GM21447 (cell line): ENCODE measurements around the gene PRKG2.
A peak's percentile ranks its signal among the peaks of the same experiment; 100 is the strongest.

Source experiments
- ATAC-seq: cut with Tn5 transposase; IDR thresholded peaks from one replicate; pipeline ENCODE4 v1.9.1; 2021; ENCODE audit not compliant: unreplicated experiment

PRKG2 gene

GRCh38 chr4:81106150-81106549 lies 108.9 kb downstream of the PRKG2 start:
- ATAC-seq: no peak

- no peak for ATAC-seq
Measured at GRCh38 chr4:81102107-81102506, 112.9 kb downstream of the PRKG2 start.

- no peak for ATAC-seq
Measured at GRCh38 chr4:81096566-81096965, 118.5 kb downstream of the PRKG2 start.

DNA sequence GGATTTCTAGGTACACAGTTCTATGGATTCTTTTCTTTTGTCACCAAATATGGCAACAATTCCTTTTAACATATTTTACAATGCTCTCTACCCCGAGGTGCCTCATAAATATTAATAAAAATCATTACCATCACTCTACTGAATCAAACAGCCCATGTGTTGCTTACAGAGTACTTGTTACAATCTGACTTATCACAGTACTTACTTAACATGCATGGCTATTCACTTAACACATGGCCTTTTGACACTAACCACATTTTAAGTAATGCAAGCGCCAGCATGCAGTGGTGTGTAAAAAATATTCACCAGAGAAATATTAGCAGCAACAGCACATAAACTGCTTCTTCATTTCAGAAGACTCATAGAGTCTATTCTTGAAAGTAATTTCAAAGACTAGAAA lies 119.6 kb downstream of the PRKG2 start:
- no peak for ATAC-seq

DNA sequence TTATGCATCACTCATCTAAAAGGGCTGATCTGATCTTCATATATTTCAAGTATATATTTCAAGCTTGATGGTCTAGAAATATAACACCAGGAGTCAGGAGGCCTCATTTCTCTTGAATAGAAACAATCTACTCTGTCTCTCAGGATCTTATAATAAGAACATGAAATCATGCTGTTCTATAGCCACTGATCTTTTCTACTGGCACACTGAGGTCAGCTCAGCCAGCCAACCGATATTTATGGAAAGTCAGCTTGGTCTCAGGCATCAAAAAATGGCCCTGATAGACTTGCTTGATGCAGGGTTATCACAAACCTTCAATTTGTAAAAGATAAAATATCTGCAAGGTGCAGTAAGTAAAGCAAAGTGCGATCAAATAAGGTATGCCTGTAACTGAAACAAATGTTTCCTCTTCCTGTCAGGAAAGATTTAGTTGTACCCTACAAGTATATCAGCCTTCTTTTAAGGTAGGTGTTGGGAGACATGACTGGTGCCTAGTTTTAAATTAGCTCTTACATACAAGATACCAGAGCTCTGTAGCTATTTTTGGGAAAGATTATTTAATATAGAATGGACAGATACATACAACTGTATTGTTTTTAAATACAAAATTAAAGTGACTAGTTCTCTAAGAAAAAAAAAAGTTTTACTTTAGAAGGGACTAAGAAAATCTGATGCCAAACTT lies 121.2 kb downstream of the PRKG2 start:
- ATAC-seq: no peak

DNA sequence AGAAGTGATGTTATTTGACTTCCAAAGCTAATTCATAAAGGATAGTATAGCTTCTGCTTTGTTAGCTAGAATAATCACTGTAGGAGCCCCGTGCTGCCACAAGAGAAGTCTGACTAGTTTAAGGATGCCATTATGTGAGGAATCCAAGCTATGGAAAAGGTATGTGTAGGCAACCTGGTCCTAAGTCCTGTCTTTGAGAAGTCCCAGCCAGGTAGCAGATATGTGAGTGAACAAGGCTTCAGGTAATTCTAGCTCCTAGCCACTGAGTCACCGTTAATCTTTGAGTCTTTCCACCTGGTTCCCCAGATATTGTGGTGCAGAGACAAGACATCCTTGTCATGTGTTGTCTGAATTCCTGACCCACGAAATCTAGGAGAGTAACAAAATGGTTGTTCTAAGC lies 129.0 kb downstream of the PRKG2 start:
- ATAC-seq: no peak

GRCh38 chr4:81085291-81085690 lies 129.7 kb downstream of the PRKG2 start:
- no peak for ATAC-seq

DNA sequence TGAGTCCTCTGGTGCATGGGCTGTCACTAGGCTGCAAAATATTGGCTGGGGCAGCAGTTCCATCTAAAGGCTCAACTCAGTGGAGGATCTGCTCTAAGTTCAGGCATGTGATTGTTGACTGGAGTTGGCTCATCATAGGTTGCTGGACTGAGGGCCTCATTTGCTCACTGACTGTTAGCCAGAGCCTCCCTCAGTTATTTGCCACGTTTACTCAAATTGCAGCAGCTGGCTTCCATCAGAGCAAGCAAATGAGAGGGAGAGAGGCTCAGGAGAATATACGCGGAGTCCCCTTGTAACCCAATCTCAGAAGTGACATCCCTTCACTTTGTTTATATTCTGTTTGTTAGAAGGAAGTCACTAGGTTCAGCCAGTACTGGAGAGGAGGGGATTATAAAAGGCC lies 130.4 kb downstream of the PRKG2 start:
- no peak for ATAC-seq

- no peak for ATAC-seq
Measured at GRCh38 chr4:81084029-81084428, 131.0 kb downstream of the PRKG2 start.

- no peak for ATAC-seq
Measured at GRCh38 chr4:81081156-81081555, 133.9 kb downstream of the PRKG2 start.

- ATAC-seq: no peak
Measured at GRCh38 chr4:81071013-81071412, 144.0 kb downstream of the PRKG2 start.

DNA sequence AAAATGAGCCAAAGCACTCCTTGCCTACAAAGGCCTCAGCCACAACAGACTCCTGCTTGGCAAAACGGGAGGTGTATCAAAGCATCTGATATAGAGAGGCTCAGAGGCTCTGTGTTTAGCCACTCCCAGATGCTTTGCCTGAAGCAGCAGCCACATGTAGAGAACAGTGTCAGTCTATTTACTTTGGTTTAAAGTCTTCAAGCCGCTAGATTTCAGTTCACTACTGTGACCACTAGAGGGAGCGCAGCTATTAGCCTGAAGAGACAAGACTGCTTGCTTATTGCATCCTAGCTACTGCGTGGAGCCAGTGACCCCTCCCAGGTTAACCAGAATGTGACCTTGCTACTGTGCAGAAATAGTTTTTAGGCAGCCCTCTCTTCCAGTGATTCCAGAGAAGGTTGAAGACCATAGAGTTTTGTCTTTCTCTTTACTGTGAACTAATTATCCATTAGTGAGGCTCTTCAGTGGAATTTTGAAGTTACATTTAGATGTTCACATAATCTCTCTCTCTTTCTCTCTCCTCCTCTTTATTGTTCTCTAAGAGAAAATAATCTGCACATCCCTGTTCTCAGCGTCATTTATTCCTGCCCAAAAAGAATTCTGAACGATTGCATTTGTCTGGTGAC lies 145.2 kb downstream of the PRKG2 start:
- ATAC-seq: peak; percentile 94

DNA sequence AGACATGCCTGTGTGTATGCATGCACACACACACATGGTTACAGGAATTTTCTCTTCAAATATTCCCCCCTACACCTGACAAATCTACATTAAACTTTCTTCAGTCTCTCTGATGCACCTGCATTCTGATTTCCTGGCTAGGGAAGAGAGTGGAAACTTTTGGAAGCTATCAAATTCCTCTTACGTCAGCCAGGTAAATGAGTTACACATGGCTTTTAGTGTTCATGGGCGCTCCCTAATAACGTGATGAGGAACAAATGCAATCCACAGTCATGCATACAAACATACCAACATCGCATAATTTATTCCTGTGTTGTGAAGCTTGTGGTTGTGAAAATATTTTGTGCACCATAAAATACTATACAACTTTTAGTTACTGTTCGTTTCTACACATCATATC lies 149.6 kb downstream of the PRKG2 start:
- no peak for ATAC-seq

DNA sequence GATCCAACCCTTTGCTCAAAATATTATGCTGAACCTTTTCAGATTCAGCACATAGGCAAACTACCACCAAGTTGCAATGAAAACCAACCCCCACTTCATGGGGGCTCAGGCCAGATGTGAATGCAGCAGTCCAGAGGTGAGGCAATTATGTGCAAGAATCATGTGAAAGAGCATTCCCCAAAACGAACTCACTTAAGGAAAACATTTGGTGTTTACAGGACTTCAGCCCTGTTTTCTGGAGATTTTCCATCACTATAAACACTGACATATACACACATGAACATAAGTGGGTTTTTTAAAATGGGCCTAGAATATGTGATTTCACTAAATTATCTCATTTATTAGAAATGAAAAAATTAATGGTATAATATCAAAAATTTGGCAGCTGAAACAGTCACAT lies 153.0 kb downstream of the PRKG2 start:
- no peak for ATAC-seq

- no peak for ATAC-seq
Measured at GRCh38 chr4:81061344-81061730, 153.7 kb downstream of the PRKG2 start.

- no peak for ATAC-seq
Measured at GRCh38 chr4:81060587-81061343, 154.3 kb downstream of the PRKG2 start.

DNA sequence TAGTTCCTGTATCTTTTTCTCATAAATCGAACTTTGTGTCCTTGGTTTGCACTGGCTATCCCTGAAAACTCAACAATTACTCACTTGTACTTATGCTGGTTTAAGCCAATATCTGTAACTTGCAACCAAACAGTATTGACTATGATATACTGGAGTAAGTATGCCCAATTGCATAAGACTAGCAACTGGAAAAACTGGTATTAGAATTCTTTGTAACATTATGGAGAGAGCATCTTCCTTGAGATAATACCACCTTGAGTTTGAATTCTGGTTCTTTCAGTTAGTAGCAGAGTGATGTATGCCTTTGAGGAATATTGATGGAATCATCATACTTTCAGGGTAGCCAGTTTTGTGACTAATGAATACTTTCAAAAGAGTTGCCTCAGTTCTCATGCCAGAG lies 156.4 kb downstream of the PRKG2 start:
- ATAC-seq: no peak

- peak; percentile 99 for ATAC-seq
Measured at GRCh38 chr4:81052119-81053068, 162.6 kb downstream of the PRKG2 start.

DNA sequence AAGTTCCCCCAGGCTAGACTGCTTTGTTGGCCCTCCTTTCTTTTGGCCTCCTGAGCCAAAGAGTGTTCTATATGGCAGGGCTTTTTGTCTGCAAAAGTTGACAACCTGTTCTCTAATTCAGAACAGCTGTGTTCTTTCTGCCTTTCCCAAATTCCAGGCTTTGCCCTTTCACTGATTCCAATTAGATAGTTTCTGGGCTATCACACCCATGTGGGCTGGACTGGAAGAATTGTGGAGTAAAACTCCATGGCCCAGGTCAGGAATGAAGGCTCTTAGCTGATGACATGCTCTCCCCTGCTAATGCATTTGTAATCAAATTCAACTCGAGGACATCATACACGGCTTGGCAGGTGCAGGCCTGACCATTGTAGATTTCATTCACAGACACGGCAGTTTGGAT lies 165.1 kb downstream of the PRKG2 start:
- ATAC-seq: no peak

DNA sequence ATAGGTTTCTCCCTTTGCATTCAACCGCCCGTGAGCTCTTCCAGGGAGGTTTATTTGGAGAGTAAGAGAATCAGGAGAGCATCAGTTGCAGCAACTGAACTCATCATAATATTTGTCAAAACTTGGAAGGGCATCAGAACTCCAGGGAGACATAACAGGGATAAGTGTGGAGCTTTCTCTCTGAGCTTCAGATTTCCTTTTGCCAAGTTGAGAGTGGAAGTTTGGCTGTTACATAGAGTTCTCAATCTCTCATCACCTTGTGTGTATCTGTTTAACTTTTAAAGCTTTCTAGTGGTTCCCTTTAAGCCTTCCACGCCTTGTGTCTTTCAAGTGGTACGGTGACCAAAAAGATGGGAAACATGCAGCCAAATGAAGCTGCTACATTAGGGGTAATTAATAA lies 165.7 kb downstream of the PRKG2 start:
- no peak for ATAC-seq
